Measurements from ENCODE around the gene USP17L27. TPM values are rescaled to one million over a fixed set of nuclear protein-coding genes. Genes with fewer than 3 reads are reported as not detected.
"Not testable (repeated sequence)": the region's sequence is repeated elsewhere in the genome, so short reads cannot be mapped to it uniquely, and the experiment has no call there.

Gene USP17L27
- total and polyA plus RNA-seq, 2 donors, result not detected

DNA sequence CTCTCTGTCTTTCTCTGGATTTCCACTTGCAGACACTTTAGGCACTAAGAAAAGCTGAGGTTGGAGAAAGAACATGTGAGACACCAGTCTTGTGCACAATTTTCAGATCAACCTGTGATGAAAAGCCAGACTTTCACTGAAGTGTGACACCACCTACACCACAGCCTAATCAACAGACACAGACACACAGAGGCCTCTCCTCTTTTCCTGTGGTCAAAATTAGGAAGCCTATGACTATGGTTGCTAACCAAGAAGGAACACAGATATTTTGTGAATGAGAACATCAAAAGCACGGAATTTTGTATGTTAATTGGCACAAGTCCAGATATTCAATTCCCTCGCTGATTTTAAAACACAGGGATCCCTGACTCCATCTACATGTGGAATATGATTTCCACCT lies 45.1 kb downstream of the USP17L27 start:
- H3K27ac ChIP-seq (ENCODE audit: low read depth), result not testable (repeated sequence)

More for the DNA sequence above, 45.1 kb downstream of the USP17L27 start:
- not testable (repeated sequence) for H3K4me3 ChIP-seq (ENCODE audit: low read depth, low read length); H3K4me1 ChIP-seq (ENCODE audit: insufficient read depth); DNase-seq (ENCODE audit: extremely low spot score); H3K36me3 ChIP-seq (ENCODE audit: insufficient read depth)
- 15% methylated on average over 2 of the region's 2 CpGs for WGBS

Other genes starting within 250 kb of the USP17L27 start
- gene FAM90A26, start 173.7 kb upstream of the USP17L27 start, total RNA-seq, result not detected
- gene FAM90A26, start 173.7 kb upstream of the USP17L27 start, polyA plus RNA-seq, result not detected
- not detected for gene USP17L10, start 133.5 kb upstream of the USP17L27 start, total RNA-seq
- not detected for gene USP17L10, start 133.5 kb upstream of the USP17L27 start, polyA plus RNA-seq
- gene USP17L11, start 128.7 kb upstream of the USP17L27 start, total RNA-seq, result not detected
- not detected for gene USP17L11, start 128.7 kb upstream of the USP17L27 start, polyA plus RNA-seq
- gene USP17L12, start 124.0 kb upstream of the USP17L27 start, total RNA-seq, result not detected
- gene USP17L12, start 124.0 kb upstream of the USP17L27 start, polyA plus RNA-seq, result not detected
- not detected for gene USP17L13, start 119.3 kb upstream of the USP17L27 start, total RNA-seq
- not detected for gene USP17L13, start 119.3 kb upstream of the USP17L27 start, polyA plus RNA-seq
- gene USP17L15, start 109.8 kb upstream of the USP17L27 start, total RNA-seq, result not detected
- gene USP17L15, start 109.8 kb upstream of the USP17L27 start, polyA plus RNA-seq, result not detected
- gene USP17L17, start 100.3 kb upstream of the USP17L27 start, total RNA-seq, result not detected
- not detected for gene USP17L17, start 100.3 kb upstream of the USP17L27 start, polyA plus RNA-seq
- not detected for gene USP17L18, start 95.5 kb upstream of the USP17L27 start, total RNA-seq
- gene USP17L18, start 95.5 kb upstream of the USP17L27 start, polyA plus RNA-seq, result not detected
- gene USP17L19, start 90.8 kb upstream of the USP17L27 start, total RNA-seq, result not detected
- not detected for gene USP17L19, start 90.8 kb upstream of the USP17L27 start, polyA plus RNA-seq
- gene USP17L20, start 86.0 kb upstream of the USP17L27 start, total RNA-seq, result not detected
- gene USP17L20, start 86.0 kb upstream of the USP17L27 start, polyA plus RNA-seq, result not detected
- not detected for gene USP17L21, start 81.3 kb upstream of the USP17L27 start, total RNA-seq
- gene USP17L21, start 81.3 kb upstream of the USP17L27 start, polyA plus RNA-seq, result not detected
- not detected for gene USP17L22, start 76.5 kb upstream of the USP17L27 start, total RNA-seq
- not detected for gene USP17L22, start 76.5 kb upstream of the USP17L27 start, polyA plus RNA-seq
- not detected for gene USP17L24, start 19.0 kb upstream of the USP17L27 start, total RNA-seq
- not detected for gene USP17L24, start 19.0 kb upstream of the USP17L27 start, polyA plus RNA-seq
- gene USP17L25, start 14.2 kb upstream of the USP17L27 start, total RNA-seq, result not detected
- gene USP17L25, start 14.2 kb upstream of the USP17L27 start, polyA plus RNA-seq, result not detected
- gene USP17L26, start 9.5 kb upstream of the USP17L27 start, total RNA-seq, result not detected
- gene USP17L26, start 9.5 kb upstream of the USP17L27 start, polyA plus RNA-seq, result not detected
- not detected for gene USP17L5, start 4.7 kb upstream of the USP17L27 start, total RNA-seq
- not detected for gene USP17L5, start 4.7 kb upstream of the USP17L27 start, polyA plus RNA-seq
- gene USP17L28, start 4.7 kb downstream of the USP17L27 start, total RNA-seq, result not detected
- gene USP17L28, start 4.7 kb downstream of the USP17L27 start, polyA plus RNA-seq, result not detected
- not detected for gene USP17L29, start 9.5 kb downstream of the USP17L27 start, total RNA-seq
- not detected for gene USP17L29, start 9.5 kb downstream of the USP17L27 start, polyA plus RNA-seq
- not detected for gene USP17L30, start 19.0 kb downstream of the USP17L27 start, total RNA-seq
- not detected for gene USP17L30, start 19.0 kb downstream of the USP17L27 start, polyA plus RNA-seq
- gene DEFB131A, start 100.3 kb downstream of the USP17L27 start, total RNA-seq, result not detected
- gene DEFB131A, start 100.3 kb downstream of the USP17L27 start, polyA plus RNA-seq, result not detected

Data from urinary bladder (tissue), 4 donors.